Liver (tissue), 9 donors: ENCODE measurements around the gene RBMS3. TPM values are rescaled to one million over a fixed set of nuclear protein-coding genes. Genes with fewer than 3 reads are reported as not detected.

Experiments used
- DNase-seq: peaks from one replicate; pipeline ENCODE4 v3.0.0-alpha.2; 2017; ENCODE audit warnings: low spot score
- H3K27ac ChIP-seq, 2 donors: one replicate each; pipeline ENCODE4 v1.7.0; 2013; ENCODE audit warnings: inconsistent platforms in 2 of 2, low read length in 2 of 2, control low read depth in 1 of 2, low read depth in 1 of 2, mild to moderate bottlenecking in 1 of 2
- H3K27me3 ChIP-seq, 4 donors: one replicate each; pipeline versions ENCODE4 v1.6.1 to v1.7.0; 2013; ENCODE audit warnings: low read length in 3 of 4, inconsistent platforms in 1 of 4, mild to moderate bottlenecking in 1 of 4, moderate library complexity in 1 of 4; ENCODE audit not compliant: control insufficient read depth in 4 of 4, insufficient read depth in 4 of 4
- H3K36me3 ChIP-seq, 4 donors: one replicate each; pipeline versions ENCODE4 v1.6.1 to v1.7.0; 2013; ENCODE audit warnings: low read length in 3 of 4, mild to moderate bottlenecking in 3 of 4, low read depth in 1 of 4, moderate library complexity in 1 of 4; ENCODE audit not compliant: control insufficient read depth in 4 of 4, insufficient read depth in 3 of 4
- H3K4me1 ChIP-seq, 4 donors: one replicate each; pipeline versions ENCODE4 v1.6.1 to v1.7.0; 2013; ENCODE audit warnings: low read length in 3 of 4, mild to moderate bottlenecking in 3 of 4, moderate library complexity in 1 of 4; ENCODE audit not compliant: control insufficient read depth in 4 of 4, insufficient read depth in 4 of 4
- H3K4me3 ChIP-seq, 3 donors: one replicate each; pipeline versions ENCODE4 v1.6.1 to v1.7.0; 2013; ENCODE audit warnings: low read length in 3 of 3, control low read depth in 1 of 3, low read depth in 1 of 3, mild to moderate bottlenecking in 1 of 3
- H3K9ac ChIP-seq, 2 donors: one replicate each; pipeline ENCODE4 v1.7.0; 2013; ENCODE audit warnings: low read length in 2 of 2, mild to moderate bottlenecking in 2 of 2, moderate library complexity in 2 of 2, control low read depth in 1 of 2, low read depth in 1 of 2
- H3K9me3 ChIP-seq, 4 donors: one replicate each; pipeline versions ENCODE4 v1.6.1 to v1.7.0; 2013; ENCODE audit warnings: low read length in 3 of 4; ENCODE audit not compliant: control insufficient read depth in 4 of 4
- EGR1 ChIP-seq, 2 donors: IDR thresholded peaks; 2 replicates each; pipeline ENCODE4 v1.6.1; 2016 to 2018; ENCODE audit warnings: antibody characterized with exemption in 2 of 2, low read depth in 2 of 2
- FOXA1 ChIP-seq: IDR thresholded peaks from 2 replicates; pipeline ENCODE4 v1.6.1; 2016; ENCODE audit warnings: antibody characterized with exemption
- FOXA2 ChIP-seq: IDR thresholded peaks from 2 replicates; pipeline ENCODE4 v1.6.1; 2016; ENCODE audit warnings: antibody characterized with exemption
- GABPA ChIP-seq, 2 donors: IDR thresholded peaks in 1 of 2; conservative IDR thresholded peaks in 1 of 2; 2 replicates each; pipeline ENCODE4 v1.6.1; 2016; ENCODE audit warnings: antibody characterized with exemption in 2 of 2, mild to moderate bottlenecking in 1 of 2, moderate library complexity in 1 of 2
- HNF4A ChIP-seq, 2 donors: conservative IDR thresholded peaks; 2 replicates each; pipeline ENCODE4 v1.6.1; 2016; ENCODE audit warnings: antibody characterized with exemption in 2 of 2, mild to moderate bottlenecking in 2 of 2
- HNF4G ChIP-seq: IDR thresholded peaks from 2 replicates; pipeline ENCODE4 v1.6.1; 2016; ENCODE audit warnings: antibody characterized with exemption
- JUND ChIP-seq, 2 donors: IDR thresholded peaks; 2 replicates each; pipeline ENCODE4 v1.6.1; 2016; ENCODE audit warnings: antibody characterized with exemption in 2 of 2
- NR2F2 ChIP-seq: IDR thresholded peaks from 2 replicates; pipeline ENCODE4 v1.6.1; 2016; ENCODE audit warnings: antibody characterized with exemption
- RAD21 ChIP-seq, 2 donors: IDR thresholded peaks; 2 replicates each; pipeline ENCODE4 v1.6.1; 2016; ENCODE audit warnings: antibody characterized with exemption in 2 of 2, mild to moderate bottlenecking in 2 of 2
- RXRA ChIP-seq, 2 donors: IDR thresholded peaks; 2 replicates each; pipeline ENCODE4 v1.6.1; 2017 to 2018; ENCODE audit warnings: antibody characterized with exemption in 2 of 2, mild to moderate bottlenecking in 1 of 2
- SP1 ChIP-seq: IDR thresholded peaks from 2 replicates; pipeline ENCODE4 v1.6.1; 2018; ENCODE audit warnings: antibody characterized with exemption, mild to moderate bottlenecking
- TAF1 ChIP-seq: conservative IDR thresholded peaks from 2 replicates; pipeline ENCODE4 v1.6.1; 2016; ENCODE audit warnings: antibody characterized with exemption, mild to moderate bottlenecking
- YY1 ChIP-seq: IDR thresholded peaks from 2 replicates; pipeline ENCODE4 v1.6.1; 2016; ENCODE audit warnings: antibody characterized with exemption, mild to moderate bottlenecking
- WGBS: extraction: QIAGEN DNeasy Blood & Tissue Kit; methylation state at CpG from one replicate; pipeline ENCODE4 v1.1.7; 2013; 5-methylcytosine and 5-hydroxymethylcytosine counted together
- polyA plus RNA-seq, 2 donors: library from polyadenylated mRNA; stranded (reverse) in 1 of 2; unstranded in 1 of 2; fragments of 200-250 nt in 1 of 2; fragments of >200 nt in 1 of 2; fragmentation: Nextera tagmentation in 1 of 2; extraction: Ambion mirVana in 1 of 2; gene quantifications; one replicate each; pipeline versions ENCODE4 v1.2.1 to v1.2.3, GENCODE V29; 2013 to 2015
- total RNA-seq, 2 donors: library from RNA; depleted of rRNA; stranded (reverse); fragments of >200 nt; gene quantifications; one replicate each; pipeline ENCODE4 v1.2.3, GENCODE V29; 2014
- TF ChIP-seq, protein P1 (sequence below): fragments of 150-350 bp; IDR thresholded peaks from 2 replicates; pipeline ENCODE4 v1.5.1; 2017; ENCODE audit warnings: improper control_type of control experiment, low read depth, low read length; ENCODE audit not compliant: missing input control
- TF ChIP-seq, protein P2 (sequence below): IDR thresholded peaks from 2 replicates; pipeline ENCODE4 v1.6.1; 2016; ENCODE audit warnings: antibody characterized with exemption
- TF ChIP-seq, protein P3 (sequence below): IDR thresholded peaks from 2 replicates; pipeline ENCODE4 v1.6.1; 2016; ENCODE audit warnings: antibody characterized with exemption, mild to moderate bottlenecking
- TF ChIP-seq, protein P4 (sequence below): IDR thresholded peaks from 2 replicates; pipeline ENCODE4 v1.6.1; 2016; ENCODE audit warnings: antibody characterized with exemption
- TF ChIP-seq, protein P5 (sequence below): IDR thresholded peaks from 2 replicates; pipeline ENCODE4 v1.6.1; 2016; ENCODE audit warnings: antibody characterized with exemption
- donor health status: healthy.
- donor health status: healthy.
- donor health status: healthy.
- donor health status: healthy.
- donor health status: healthy.

The RBMS3 gene
- total and polyA plus RNA-seq, 4 donors: 1.2 to 14.9 (median 9.3) TPM

DNA sequence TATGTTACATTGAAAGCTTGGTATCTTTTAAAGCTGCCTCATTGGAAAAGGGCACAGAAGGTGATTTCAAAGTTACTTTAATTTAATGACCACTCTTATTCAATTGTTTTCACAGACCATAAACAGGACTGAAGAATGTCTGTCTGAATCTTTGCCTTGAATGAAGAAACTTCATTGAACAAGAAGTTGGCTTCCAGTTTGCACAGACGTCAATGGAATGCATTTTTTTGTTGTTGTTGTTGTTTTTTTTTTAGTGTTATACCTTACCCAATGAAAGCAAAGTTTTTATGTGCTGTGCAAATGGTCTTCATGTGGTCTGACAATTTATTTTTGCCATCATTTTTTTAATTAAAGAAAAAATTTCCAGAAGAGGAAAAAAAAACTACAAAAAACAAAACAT is 722.9 kb downstream of the RBMS3 start:
- no peak overlapping the region for H3K27ac ChIP-seq
- no peak for DNase-seq
- 47% methylated on average over 1 of the region's 1 CpG for WGBS

DNA sequence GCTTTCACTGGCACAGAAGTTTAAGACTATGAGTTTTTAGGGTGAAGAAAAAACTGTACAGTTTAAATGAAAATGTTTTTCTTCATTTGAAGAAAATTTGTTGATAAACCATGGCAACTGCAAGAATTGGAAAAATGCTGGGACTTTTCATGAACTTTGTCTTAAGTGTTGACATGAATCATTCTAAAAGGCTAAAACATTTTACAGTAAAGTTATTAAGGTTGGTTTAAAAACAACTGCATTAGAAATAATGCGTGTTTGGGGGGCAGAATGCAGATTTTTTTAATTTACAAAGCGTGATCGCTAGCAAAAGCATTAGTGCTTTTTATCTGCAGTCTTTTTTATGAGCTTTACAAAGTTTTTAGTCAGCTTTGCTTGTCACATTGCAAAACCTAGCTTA is 723.6 kb downstream of the RBMS3 start:
- H3K27ac ChIP-seq: no peak overlapping the region
- H3K9me3 ChIP-seq: no peaks in the 10 kb centered on the region
- H3K4me1 ChIP-seq: no peaks in the 10 kb centered on the region
- no peak for DNase-seq
- WGBS: 95% methylated on average over 3 of the region's 3 CpGs
- H3K27me3 ChIP-seq: no peaks in the 10 kb centered on the region
- H3K36me3 ChIP-seq: no peaks in the 10 kb centered on the region
- TF ChIP-seq FOXA1: no peak
- TF ChIP-seq TAF1: no peak
- no peak for TF ChIP-seq EGR1 (IDR thresholded peaks at IDR 0.05; ENCODE audit: low read depth in 2 of 2)
- no peak for TF ChIP-seq FOXA2
- TF ChIP-seq, protein P1, sequence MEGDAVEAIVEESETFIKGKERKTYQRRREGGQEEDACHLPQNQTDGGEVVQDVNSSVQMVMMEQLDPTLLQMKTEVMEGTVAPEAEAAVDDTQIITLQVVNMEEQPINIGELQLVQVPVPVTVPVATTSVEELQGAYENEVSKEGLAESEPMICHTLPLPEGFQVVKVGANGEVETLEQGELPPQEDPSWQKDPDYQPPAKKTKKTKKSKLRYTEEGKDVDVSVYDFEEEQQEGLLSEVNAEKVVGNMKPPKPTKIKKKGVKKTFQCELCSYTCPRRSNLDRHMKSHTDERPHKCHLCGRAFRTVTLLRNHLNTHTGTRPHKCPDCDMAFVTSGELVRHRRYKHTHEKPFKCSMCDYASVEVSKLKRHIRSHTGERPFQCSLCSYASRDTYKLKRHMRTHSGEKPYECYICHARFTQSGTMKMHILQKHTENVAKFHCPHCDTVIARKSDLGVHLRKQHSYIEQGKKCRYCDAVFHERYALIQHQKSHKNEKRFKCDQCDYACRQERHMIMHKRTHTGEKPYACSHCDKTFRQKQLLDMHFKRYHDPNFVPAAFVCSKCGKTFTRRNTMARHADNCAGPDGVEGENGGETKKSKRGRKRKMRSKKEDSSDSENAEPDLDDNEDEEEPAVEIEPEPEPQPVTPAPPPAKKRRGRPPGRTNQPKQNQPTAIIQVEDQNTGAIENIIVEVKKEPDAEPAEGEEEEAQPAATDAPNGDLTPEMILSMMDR: no peak
- TF ChIP-seq YY1: no peak
- TF ChIP-seq JUND (IDR thresholded peaks at IDR 0.05): no peak
- TF ChIP-seq, protein P2, sequence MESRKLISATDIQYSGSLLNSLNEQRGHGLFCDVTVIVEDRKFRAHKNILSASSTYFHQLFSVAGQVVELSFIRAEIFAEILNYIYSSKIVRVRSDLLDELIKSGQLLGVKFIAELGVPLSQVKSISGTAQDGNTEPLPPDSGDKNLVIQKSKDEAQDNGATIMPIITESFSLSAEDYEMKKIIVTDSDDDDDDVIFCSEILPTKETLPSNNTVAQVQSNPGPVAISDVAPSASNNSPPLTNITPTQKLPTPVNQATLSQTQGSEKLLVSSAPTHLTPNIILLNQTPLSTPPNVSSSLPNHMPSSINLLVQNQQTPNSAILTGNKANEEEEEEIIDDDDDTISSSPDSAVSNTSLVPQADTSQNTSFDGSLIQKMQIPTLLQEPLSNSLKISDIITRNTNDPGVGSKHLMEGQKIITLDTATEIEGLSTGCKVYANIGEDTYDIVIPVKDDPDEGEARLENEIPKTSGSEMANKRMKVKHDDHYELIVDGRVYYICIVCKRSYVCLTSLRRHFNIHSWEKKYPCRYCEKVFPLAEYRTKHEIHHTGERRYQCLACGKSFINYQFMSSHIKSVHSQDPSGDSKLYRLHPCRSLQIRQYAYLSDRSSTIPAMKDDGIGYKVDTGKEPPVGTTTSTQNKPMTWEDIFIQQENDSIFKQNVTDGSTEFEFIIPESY: no peak
- no peak for TF ChIP-seq SP1
- TF ChIP-seq, protein P3, sequence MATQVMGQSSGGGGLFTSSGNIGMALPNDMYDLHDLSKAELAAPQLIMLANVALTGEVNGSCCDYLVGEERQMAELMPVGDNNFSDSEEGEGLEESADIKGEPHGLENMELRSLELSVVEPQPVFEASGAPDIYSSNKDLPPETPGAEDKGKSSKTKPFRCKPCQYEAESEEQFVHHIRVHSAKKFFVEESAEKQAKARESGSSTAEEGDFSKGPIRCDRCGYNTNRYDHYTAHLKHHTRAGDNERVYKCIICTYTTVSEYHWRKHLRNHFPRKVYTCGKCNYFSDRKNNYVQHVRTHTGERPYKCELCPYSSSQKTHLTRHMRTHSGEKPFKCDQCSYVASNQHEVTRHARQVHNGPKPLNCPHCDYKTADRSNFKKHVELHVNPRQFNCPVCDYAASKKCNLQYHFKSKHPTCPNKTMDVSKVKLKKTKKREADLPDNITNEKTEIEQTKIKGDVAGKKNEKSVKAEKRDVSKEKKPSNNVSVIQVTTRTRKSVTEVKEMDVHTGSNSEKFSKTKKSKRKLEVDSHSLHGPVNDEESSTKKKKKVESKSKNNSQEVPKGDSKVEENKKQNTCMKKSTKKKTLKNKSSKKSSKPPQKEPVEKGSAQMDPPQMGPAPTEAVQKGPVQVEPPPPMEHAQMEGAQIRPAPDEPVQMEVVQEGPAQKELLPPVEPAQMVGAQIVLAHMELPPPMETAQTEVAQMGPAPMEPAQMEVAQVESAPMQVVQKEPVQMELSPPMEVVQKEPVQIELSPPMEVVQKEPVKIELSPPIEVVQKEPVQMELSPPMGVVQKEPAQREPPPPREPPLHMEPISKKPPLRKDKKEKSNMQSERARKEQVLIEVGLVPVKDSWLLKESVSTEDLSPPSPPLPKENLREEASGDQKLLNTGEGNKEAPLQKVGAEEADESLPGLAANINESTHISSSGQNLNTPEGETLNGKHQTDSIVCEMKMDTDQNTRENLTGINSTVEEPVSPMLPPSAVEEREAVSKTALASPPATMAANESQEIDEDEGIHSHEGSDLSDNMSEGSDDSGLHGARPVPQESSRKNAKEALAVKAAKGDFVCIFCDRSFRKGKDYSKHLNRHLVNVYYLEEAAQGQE: no peak
- TF ChIP-seq, protein P4, sequence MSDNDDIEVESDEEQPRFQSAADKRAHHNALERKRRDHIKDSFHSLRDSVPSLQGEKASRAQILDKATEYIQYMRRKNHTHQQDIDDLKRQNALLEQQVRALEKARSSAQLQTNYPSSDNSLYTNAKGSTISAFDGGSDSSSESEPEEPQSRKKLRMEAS: no peak
- no peak for TF ChIP-seq HNF4A (conservative IDR thresholded peaks at IDR 0.05)
- TF ChIP-seq, protein P5, sequence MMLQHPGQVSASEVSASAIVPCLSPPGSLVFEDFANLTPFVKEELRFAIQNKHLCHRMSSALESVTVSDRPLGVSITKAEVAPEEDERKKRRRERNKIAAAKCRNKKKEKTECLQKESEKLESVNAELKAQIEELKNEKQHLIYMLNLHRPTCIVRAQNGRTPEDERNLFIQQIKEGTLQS: no peak
- no peak for TF ChIP-seq HNF4G
- no peak for TF ChIP-seq NR2F2
- TF ChIP-seq RXRA (IDR thresholded peaks at IDR 0.05): no peak
- no peak for TF ChIP-seq GABPA (IDR thresholded peaks at IDR 0.05 in 1 of 2, conservative IDR thresholded peaks at IDR 0.05 in 1 of 2)
- TF ChIP-seq RAD21 (IDR thresholded peaks at IDR 0.05): no peak
- no peak overlapping the region for H3K9ac ChIP-seq
- H3K4me3 ChIP-seq: no peak overlapping the region

More for the DNA sequence above, 722.9 kb downstream of the RBMS3 start:
- Histone ChIP-seq H3K9ac (no peak overlapping the region), H3K4me1 (no peaks in the 10 kb centered on the region), H3K27me3 (no peaks in the 10 kb centered on the region), H3K4me3 (no peak overlapping the region), H3K9me3 (no peaks in the 10 kb centered on the region), H3K36me3 (no peaks in the 10 kb centered on the region)
- TF ChIP-seq, protein P1: no peak
- no peak for TF ChIP-seq TAF1
